SJSA1 (cell line): ENCODE data around the gene PHLDB3. TPM values are rescaled to one million over a fixed set of nuclear protein-coding genes. Genes with fewer than 3 reads are reported as not detected.

Source experiments
- DNase-seq, 2 experiments: peaks; one replicate each; pipeline ENCODE4 v3.0.0-alpha.2; 2015 to 2020; ENCODE audit warnings: low spot score in 2 of 2, low read depth in 1 of 2
- H3K27ac ChIP-seq: fragments of 250-450 bp; sonication (Bioruptor Pico); 2 replicates; pipeline ENCODE4 v1.5.1; 2020; ENCODE audit warnings: mild to moderate bottlenecking, moderate library complexity
- H3K27me3 ChIP-seq: fragments of 250-450 bp; sonication (Bioruptor Pico); replicated peaks from 2 replicates; pipeline ENCODE4 v1.5.1; 2020; ENCODE audit warnings: mild to moderate bottlenecking, moderate library complexity
- H3K36me3 ChIP-seq: fragments of 250-450 bp; sonication (Bioruptor Pico); 2 replicates; pipeline ENCODE4 v1.5.1; 2020; ENCODE audit warnings: mild to moderate bottlenecking
- H3K4me1 ChIP-seq: fragments of 250-450 bp; sonication (Bioruptor Pico); replicated peaks from 2 replicates; pipeline ENCODE4 v1.6.1; 2021; ENCODE audit warnings: mild to moderate bottlenecking
- H3K4me3 ChIP-seq: fragments of 250-450 bp; sonication (Bioruptor Pico); 2 replicates; pipeline ENCODE4 v1.5.1; 2020; ENCODE audit warnings: mild to moderate bottlenecking
- H3K9me3 ChIP-seq: fragments of 250-450 bp; sonication (Bioruptor Pico); replicated peaks from 2 replicates; pipeline ENCODE4 v1.5.1; 2020; ENCODE audit warnings: mild to moderate bottlenecking
- total RNA-seq: library from RNA; depleted of rRNA; stranded (reverse); fragments of >200 nt; shearing (Covaris generic); gene quantifications from 2 replicates; pipeline ENCODE4 v1.2.3, GENCODE V29; 2014

Gene PHLDB3
- total RNA-seq, 1 experiment from 2014 or later = 15.1 TPM

DNA sequence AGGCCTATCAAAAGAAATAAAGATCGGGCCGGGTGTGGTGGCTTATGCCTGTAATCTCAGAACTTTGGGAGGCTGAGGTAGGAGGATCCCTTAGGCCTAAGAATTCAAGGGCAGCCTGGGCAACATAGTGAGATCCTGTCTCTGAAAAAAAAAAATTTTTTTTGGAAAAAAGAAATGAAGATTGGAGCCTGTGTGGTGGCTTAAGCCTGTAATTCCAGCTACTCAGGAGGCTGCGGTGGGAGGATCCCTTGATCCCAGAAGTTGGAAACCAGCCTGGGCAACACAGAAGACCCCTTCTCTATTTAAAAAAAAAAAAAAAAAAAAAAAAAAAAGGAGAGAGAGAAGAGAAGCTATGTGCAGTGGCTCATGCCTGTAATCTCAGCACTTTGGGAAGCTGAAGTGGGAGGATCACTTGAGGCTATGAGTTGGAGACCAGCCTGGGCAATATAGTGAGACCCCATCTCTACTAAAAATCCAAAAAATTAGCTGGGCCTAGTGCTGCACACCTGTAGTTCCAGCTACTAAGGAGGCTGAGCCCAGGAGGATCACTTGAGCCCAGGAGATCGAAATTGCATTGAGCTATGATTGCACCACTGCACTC is 24.5 kb downstream of the PHLDB3 start:
- Histone ChIP-seq H3K9me3 (no peaks in the 10 kb centered on the region), H3K4me3 (no peak overlapping the region), H3K27ac (no peak overlapping the region), H3K4me1 (peaks cover 12% of the 10 kb centered on the region), H3K27me3 (no peaks in the 10 kb centered on the region), H3K36me3 (peaks cover 11% of the 10 kb centered on the region)
- no peak for DNase-seq

DNA sequence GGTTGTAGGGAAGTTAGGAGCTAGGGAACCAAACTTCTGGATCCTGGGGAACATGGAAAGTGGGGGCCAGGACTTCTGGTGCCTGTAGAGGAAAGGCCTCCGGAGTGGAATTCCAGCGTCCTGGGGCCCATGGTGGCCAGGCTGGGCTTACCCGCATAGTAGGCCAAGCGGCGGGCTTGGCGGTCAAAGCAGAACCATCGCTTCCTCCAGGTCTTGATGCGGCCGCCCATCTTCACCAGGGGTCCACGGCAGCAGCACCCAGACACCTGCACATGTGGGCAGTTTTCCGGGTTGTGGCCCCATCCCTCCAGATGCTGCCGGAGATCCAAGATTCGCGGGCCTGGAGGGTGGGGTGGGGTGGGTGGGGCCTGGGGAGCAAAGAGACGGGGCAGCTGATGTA is 25.3 kb downstream of the PHLDB3 start:
- Histone ChIP-seq H3K36me3 (peaks cover 11% of the 10 kb centered on the region), H3K9me3 (no peaks in the 10 kb centered on the region), H3K4me3 (no peak overlapping the region), H3K27me3 (no peaks in the 10 kb centered on the region), H3K27ac (no peak overlapping the region), H3K4me1 (peaks cover 12% of the 10 kb centered on the region)
- DNase-seq = no peak

DNA sequence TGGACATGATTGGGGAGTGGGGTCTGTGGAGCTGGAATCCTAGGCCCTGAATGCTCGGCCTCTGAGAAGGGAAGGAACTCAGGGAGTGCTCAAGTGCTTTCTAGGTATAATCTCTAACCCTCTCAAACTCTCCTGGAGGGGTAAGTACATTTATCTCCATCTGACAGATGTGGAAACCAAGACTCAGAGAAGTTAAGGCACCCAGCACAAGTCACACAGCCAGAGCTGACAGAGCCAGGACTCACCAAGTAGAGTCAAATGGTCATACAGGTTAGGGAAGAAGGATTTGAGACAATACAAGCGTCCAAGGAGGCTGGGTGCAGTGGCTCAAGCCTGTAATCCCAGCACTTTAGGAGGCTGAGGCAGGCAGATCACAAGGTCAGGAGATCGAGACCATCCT is 26.2 kb downstream of the PHLDB3 start:
- H3K27me3 ChIP-seq = no peaks in the 10 kb centered on the region
- no peaks in the 10 kb centered on the region for H3K9me3 ChIP-seq
- DNase-seq = no peak
- peaks cover 11% of the 10 kb centered on the region for H3K36me3 ChIP-seq
- H3K4me1 ChIP-seq = peaks cover 12% of the 10 kb centered on the region
- no peak overlapping the region for H3K4me3 ChIP-seq
- H3K27ac ChIP-seq = no peak overlapping the region

DNA sequence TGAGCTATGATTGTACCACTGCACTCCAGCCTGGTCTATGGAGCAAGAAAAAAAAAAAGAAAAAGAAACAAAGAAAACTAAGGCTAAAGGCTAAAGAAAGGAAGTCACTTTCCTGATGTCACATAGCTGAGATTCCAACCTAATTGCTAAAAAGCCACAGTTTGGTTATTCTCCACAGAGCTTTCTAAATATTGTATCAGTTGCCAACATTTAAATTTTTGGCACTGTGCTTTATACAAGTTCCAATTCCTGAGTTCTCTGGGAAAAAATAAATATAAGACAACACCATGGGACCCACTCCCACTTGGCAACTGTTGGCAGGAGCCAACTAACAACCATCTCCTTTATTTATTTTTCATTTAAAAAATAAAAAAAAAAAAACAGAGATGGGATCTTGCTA is 27.9 kb downstream of the PHLDB3 start:
- Histone ChIP-seq H3K27me3 (no peaks in the 10 kb centered on the region), H3K9me3 (no peaks in the 10 kb centered on the region), H3K36me3 (peaks cover 11% of the 10 kb centered on the region), H3K27ac (peak overlapping the region; percentile 83), H3K4me1 (peaks cover 12% of the 10 kb centered on the region), H3K4me3 (no peak overlapping the region)
- peak in 1 of 2 experiments; percentile 85 for DNase-seq

DNA sequence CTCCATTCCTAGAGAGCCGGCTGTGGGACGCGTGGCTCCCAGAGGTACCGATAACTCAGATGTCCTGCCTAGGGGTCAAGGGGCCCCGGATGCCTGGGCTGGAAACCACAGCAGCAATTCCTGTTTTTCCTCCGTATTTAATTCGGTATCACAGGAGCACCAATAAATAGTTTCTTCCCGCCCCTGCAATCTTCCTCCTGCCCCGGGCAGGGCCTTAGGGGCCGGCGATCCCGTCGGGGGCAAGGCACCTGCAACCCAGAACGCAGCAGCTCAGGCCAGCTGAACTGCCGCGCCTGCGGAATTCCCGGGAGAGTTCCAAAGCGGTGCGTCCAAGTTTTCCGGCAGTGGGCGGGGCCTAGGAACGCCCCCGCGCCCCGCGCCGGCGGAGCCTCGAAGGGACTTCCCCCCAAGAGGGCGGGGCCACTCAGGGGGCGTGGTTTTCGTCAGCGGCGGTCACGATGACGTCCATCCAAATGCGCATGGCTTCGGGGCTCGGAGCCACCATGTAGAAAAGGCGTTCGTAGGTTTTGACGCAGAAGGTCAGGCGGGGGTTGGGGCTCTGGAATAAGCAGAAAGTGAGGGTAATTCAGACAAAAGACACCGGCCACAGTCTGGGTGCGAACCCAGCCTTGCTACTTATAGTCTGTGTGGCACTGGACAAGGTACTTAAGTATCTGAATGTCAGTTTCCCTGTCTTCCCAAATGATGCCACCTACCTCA is 29.4 kb downstream of the PHLDB3 start:
- Histone ChIP-seq H3K4me1 (peaks cover 17% of the 10 kb centered on the region), H3K27me3 (no peaks in the 10 kb centered on the region), H3K4me3 (no peak overlapping the region), H3K27ac (no peak overlapping the region), H3K36me3 (peaks cover 11% of the 10 kb centered on the region), H3K9me3 (no peaks in the 10 kb centered on the region)
- DNase-seq = no peak

DNA sequence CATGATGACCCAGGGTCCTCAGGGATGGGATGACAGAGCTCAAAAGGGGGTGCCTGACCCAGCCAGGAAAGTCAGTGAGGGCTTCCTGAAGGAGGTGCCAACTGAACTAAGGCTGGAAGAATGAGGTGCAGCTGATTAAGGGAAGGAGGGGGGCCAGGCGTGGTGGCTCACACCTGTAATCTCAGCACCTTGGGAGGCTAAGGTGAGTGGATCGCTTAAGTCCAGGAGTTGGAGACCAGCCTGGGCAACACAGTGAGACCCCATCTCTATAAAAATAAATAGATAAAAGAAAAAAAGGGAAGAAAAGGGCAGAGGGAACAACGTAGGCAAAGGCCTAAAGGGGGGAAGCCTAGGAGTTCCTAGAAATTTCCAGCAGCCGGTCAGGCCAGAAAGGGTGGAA is 30.1 kb downstream of the PHLDB3 start:
- Histone ChIP-seq H3K9me3 (no peaks in the 10 kb centered on the region), H3K4me3 (no peak overlapping the region), H3K4me1 (peaks cover 22% of the 10 kb centered on the region), H3K27ac (no peak overlapping the region), H3K36me3 (peaks cover 11% of the 10 kb centered on the region), H3K27me3 (no peaks in the 10 kb centered on the region)
- no peak for DNase-seq

DNA sequence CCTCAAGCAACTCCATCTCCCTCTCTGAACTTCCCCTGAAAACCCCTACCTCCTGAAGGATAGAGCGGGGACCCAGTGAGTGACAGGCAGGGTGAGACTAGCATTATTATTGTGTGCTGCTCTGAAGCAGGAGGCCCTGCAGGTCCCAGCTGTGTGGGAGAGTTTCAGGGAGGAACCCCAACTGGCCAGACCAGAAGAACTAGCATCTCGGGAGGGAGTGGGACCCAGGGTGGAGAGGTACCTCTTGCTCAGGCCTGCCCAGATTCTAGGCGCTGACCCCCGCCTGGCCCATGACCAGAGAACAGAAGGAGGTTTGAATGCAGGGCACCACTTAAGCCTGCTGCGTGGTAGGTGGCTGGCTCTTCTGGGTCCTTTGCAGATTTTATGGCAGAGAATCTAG is 33.5 kb downstream of the PHLDB3 start:
- H3K9me3 ChIP-seq = no peaks in the 10 kb centered on the region
- DNase-seq = no peak
- peaks cover 39% of the 10 kb centered on the region for H3K4me1 ChIP-seq
- no peak overlapping the region for H3K27ac ChIP-seq
- H3K36me3 ChIP-seq = peaks cover 9% of the 10 kb centered on the region
- no peaks in the 10 kb centered on the region for H3K27me3 ChIP-seq
- H3K4me3 ChIP-seq = no peak overlapping the region

DNA sequence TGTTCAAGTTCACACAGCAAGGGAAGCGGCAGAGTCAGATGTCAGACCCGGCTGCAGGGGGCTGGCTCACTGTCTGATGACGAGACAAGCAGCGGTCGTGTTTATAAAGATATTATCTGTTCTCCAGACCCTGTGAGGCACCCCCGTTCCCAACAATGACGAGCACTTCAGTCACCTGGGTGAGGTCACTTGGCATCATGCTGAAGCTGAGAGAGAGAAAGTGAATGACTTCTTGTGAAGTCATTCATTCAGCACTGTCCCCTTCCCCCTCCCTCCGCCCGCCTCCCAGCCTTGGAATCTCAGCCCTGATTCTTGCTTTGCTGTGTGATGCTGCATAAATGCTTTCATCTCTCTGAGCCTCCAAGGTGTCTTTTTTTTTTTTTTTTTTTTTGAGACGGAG is 34.3 kb downstream of the PHLDB3 start:
- peak; percentile 46 to 66 for DNase-seq
- no peaks in the 10 kb centered on the region for H3K27me3 ChIP-seq
- peaks cover 3% of the 10 kb centered on the region; the same call in 1 of the 2 replicates for H3K36me3 ChIP-seq
- no peak overlapping the region for H3K27ac ChIP-seq
- H3K4me3 ChIP-seq = no peak overlapping the region
- H3K9me3 ChIP-seq = no peaks in the 10 kb centered on the region
- peaks cover 37% of the 10 kb centered on the region for H3K4me1 ChIP-seq

DNA sequence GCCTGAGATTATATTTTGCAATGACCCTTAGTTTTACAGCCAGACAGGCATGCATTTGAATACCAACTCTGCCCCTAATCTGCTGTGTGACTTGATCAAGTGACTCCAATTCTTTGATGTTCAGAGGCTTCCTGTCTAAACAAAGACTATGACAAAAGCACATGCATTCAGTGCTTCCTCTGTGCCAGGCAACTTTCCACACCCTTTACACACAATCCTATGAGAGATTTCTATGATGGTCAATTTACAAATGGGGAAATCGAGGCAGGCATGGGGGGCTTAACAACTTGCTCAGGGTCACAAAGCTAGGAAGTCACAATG is 35.4 kb downstream of the PHLDB3 start:
- DNase-seq = no peak
- Histone ChIP-seq H3K4me3 (no peak overlapping the region), H3K4me1 (peaks cover 42% of the 10 kb centered on the region), H3K36me3 (no peaks in the 10 kb centered on the region), H3K27ac (peak overlapping the region; percentile 18; the same call in 1 of the 2 replicates), H3K27me3 (no peaks in the 10 kb centered on the region), H3K9me3 (no peaks in the 10 kb centered on the region)

DNA sequence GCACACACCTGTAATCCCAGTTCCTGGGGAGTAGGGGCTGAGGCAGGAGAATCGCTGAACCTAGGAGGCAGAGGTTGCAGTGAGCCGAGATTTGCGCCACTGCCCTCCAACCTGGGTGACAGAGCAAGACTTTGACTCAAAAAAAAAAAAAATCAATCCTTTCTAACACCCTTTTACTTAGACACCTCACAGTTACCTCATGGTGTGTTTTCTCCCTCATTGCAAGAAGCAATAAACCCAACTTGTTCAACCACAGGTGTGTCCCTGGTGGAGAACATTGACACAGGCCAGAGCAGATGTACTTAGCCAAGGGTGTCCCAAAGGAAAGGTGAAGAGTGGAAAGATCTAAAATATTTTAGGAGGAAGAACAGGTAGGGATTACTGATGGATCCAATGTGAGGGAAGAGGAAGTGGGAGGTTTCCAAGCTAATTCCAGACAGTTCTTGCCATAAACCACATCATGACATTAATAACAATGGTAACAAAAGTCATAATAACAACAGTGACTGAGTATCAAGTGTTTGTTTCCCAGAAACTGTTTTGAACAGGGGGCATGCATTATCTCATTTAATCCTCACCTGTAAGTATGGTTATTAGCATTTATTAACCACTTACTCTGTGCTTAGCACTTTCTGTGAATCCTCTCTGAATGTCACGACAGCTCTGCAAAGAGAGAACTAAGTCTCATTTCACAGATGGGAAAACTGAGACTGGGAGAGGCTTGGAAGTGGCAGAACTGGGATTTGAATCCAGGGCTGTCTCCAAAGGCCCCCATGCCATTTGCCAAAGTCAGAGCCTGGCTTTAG is 36.0 kb downstream of the PHLDB3 start:
- Histone ChIP-seq H3K4me1 (peaks cover 48% of the 10 kb centered on the region), H3K27ac (peak overlapping the region; percentile 35; the same call in 1 of the 2 replicates), H3K27me3 (no peaks in the 10 kb centered on the region), H3K36me3 (no peaks in the 10 kb centered on the region), H3K9me3 (no peaks in the 10 kb centered on the region), H3K4me3 (no peak overlapping the region)
- no peak for DNase-seq

DNA sequence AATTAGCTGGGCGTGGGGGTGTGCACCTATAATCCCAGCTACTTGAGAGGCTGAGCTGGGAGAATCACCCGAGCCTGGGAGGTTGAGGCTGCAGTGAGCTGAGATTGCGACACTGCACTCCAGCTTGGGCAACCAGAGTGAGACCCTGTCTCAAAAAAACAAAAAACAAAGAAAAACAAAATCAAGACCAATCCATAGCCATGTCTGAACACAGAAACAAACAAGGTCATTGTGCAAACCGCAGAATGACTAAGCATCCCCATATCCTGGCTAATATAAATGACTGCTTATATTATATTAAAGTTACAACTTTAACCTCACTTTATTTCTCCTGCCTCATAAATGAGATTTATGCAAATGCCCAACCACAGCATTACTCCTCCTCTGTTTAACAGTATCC is 36.8 kb downstream of the PHLDB3 start:
- H3K36me3 ChIP-seq = no peaks in the 10 kb centered on the region
- DNase-seq = peak in 1 of 2 experiments; percentile 53
- H3K4me1 ChIP-seq = peaks cover 51% of the 10 kb centered on the region
- H3K4me3 ChIP-seq = no peak overlapping the region
- peak overlapping the region; percentile 35; the same call in 1 of the 2 replicates for H3K27ac ChIP-seq
- H3K9me3 ChIP-seq = no peaks in the 10 kb centered on the region
- no peaks in the 10 kb centered on the region for H3K27me3 ChIP-seq

DNA sequence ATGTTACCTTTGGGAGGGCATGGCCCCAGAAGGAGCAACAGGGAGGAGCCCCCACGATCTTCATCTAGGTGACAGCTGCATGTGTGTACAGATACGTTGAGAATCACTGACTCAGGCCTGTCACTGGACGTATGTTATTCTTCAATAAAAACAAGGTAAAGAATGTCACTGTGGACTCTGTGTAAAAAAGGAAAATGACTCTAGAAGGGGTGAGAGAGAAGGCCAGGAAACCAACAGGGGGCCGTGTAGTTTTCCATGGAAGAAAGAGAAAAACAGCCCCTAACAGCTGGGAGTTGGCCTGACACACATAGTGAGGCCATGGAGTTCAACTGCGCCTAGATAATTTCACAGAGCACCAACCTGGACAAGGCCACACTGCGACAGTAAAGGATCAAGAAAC is 37.3 kb downstream of the PHLDB3 start:
- peak overlapping the region; percentile 35; the same call in 1 of the 2 replicates for H3K27ac ChIP-seq
- no peaks in the 10 kb centered on the region for H3K9me3 ChIP-seq
- no peaks in the 10 kb centered on the region for H3K36me3 ChIP-seq
- no peak overlapping the region for H3K4me3 ChIP-seq
- peaks cover 51% of the 10 kb centered on the region for H3K4me1 ChIP-seq
- no peak for DNase-seq
- no peaks in the 10 kb centered on the region for H3K27me3 ChIP-seq

DNA sequence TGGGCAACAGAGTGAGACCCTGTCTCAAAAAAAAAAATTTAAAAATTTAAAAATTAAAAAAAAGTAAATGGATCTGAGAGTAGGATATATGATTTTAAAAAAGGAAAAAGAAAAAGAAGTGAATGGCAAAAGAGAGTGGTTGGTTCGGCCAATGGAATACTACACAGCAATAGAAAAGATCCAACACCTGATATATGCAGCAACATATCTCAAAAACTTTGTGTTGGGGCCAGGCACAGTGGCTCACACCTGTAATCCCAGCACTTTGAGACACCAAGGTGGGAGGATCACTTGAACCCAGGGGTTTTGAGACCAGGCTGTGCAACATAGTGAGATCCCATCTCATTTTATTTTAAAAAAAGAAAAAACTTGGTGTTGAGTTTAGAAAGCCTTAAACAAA is 37.8 kb downstream of the PHLDB3 start:
- no peak for DNase-seq
- Histone ChIP-seq H3K4me3 (no peak overlapping the region), H3K4me1 (peaks cover 51% of the 10 kb centered on the region), H3K36me3 (no peaks in the 10 kb centered on the region), H3K9me3 (no peaks in the 10 kb centered on the region), H3K27me3 (no peaks in the 10 kb centered on the region), H3K27ac (0 out of 2 replicates have a peak overlapping the region, but pooled peaks have one; percentile 35)
